ENCODE results near the gene HSPB7.
A peak's percentile ranks its signal among the peaks of the same experiment; 100 is the strongest.
"Not testable (repeated sequence)": the region's sequence is repeated elsewhere in the genome, so short reads cannot be mapped to it uniquely, and the experiment has no call there.

Gene HSPB7

GRCh38 chr1:16009678-16010077, 8.2 kb downstream of the HSPB7 start:
- DNase-seq (ENCODE audit: insufficient read length, low spot score) (no peak), FAIRE-seq (no peak)

- DNase-seq (ENCODE audit: insufficient read length, low spot score) (peak; percentile 57), FAIRE-seq (peak; percentile 86)
These were observed 8.8 kb downstream of the HSPB7 start for GRCh38 chr1:16009030-16009460.

DNA sequence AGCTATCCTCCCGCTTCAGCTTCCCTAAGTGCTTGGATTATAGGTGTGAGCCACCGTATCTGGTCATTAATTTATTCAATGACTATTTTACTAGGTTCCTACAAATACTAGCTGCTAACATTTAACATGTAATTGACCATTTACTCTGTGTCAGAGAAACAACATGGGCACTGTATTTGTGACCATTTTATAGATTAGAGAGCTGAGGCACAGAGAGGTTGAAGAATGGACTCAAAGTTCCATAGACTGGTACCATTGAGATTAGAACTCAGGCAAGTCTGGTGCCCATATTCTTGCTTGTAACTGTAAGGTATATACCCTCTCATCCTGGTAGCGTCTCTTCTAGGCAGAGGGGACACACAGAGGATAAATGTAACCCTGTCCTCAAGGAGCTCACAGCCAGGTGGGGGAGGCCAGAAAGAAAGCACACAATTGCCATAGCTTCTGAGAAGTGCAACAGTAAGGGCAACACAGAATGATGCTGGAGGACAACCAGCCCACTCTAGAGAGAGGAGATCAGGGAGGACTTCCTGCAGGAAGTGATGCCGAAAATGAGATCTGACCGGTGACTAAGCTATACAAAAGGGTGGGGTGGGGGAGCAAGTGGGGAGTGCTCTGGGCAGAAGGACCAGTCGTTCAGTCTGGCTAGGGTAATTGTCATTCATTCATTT, 10.0 kb downstream of the HSPB7 start:
- no peak for FAIRE-seq
- no peak for DNase-seq (ENCODE audit: insufficient read length, low spot score)

GRCh38 chr1:16006552-16007485, 11.0 kb downstream of the HSPB7 start:
- peak; percentile 69 for FAIRE-seq
- DNase-seq (ENCODE audit: insufficient read length, low spot score) = no peak

DNA sequence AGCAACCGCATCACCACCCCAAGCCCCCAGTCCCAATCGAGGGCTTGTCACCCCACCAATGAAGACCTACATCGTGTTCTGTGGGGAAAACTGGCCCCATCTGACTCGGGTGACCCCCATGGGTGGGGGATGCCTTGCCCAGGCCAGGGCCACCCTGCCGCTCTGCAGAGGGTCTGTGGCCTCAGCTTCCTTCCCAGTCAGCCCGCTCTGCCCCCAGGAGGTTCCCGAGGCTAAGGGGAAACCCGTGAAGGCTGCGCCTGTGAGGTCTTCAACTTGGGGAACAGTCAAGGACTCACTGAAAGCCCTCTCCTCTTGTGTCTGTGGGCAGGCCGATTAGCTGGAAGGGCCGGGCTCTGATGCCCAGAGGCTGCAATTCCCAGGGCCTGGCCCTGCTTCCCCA, 11.8 kb downstream of the HSPB7 start:
- FAIRE-seq (no peak), DNase-seq (ENCODE audit: insufficient read length, low spot score) (no peak)

GRCh38 chr1:16005597-16005996, 12.2 kb downstream of the HSPB7 start:
- FAIRE-seq (no peak), DNase-seq (ENCODE audit: insufficient read length, low spot score) (no peak)

GRCh38 chr1:16001274-16001673, 16.6 kb downstream of the HSPB7 start:
- FAIRE-seq; DNase-seq (ENCODE audit: insufficient read length, low spot score): not testable (repeated sequence)

DNA sequence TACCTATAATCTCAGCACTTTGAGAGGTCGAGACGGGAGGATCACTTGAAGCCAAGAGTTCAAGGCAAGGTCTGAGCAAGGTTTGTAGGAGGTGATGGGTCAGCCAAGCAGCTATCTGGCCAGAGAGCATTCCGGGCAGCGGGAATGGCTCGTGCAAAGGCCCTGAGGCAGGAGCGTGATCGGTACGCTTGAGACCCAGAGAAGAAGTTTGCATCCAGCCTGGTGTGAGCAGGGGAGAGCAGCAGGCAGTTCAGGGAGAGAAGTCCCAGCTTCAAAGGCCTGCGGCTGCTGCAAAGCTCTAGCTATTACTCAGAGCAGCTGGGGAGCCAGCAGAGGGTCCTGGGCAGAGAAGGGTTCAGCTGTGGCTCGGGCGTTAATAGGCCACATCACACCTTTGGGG, 18.9 kb downstream of the HSPB7 start:
- FAIRE-seq = no peak
- DNase-seq (ENCODE audit: insufficient read length, low spot score) = no peak

DNA sequence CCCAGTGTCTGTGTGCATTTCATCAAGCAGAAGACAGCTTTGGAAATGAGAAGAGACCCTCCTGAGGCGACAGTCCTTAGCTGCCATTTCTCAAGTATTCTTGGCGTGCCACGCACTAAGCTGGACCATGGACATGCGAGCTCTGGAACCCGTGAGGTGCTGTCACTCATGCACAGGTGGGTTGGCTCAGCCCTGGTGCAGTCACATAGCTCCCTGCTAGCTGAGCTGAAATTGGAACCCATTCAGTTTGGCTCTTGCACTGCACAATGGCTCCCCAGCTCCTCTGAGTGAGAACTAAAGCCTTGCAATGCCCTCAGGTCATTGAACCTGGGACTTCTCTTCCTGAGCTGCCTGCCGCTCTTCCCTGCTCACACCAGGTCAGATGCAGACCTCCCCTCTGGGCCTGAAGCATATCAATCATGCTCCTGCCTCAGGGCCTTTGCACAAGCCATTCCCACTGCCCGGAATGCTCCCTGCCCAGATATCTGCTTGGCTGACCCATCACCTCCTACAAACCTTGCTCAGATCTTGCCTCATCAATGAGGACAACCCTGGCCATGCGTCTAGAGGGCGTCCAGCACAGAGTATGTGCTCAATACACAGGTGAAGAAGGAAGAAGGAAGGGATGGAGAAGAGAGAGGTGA, 20.1 kb downstream of the HSPB7 start:
- no peak for FAIRE-seq

GRCh38 chr1:15997076-15997585, 20.7 kb downstream of the HSPB7 start:
- FAIRE-seq (no peak), DNase-seq (ENCODE audit: insufficient read length, low spot score) (no peak)

More for the DNA sequence above, 20.1 kb downstream of the HSPB7 start:
- no peak for DNase-seq (ENCODE audit: insufficient read length, low spot score)

DNA sequence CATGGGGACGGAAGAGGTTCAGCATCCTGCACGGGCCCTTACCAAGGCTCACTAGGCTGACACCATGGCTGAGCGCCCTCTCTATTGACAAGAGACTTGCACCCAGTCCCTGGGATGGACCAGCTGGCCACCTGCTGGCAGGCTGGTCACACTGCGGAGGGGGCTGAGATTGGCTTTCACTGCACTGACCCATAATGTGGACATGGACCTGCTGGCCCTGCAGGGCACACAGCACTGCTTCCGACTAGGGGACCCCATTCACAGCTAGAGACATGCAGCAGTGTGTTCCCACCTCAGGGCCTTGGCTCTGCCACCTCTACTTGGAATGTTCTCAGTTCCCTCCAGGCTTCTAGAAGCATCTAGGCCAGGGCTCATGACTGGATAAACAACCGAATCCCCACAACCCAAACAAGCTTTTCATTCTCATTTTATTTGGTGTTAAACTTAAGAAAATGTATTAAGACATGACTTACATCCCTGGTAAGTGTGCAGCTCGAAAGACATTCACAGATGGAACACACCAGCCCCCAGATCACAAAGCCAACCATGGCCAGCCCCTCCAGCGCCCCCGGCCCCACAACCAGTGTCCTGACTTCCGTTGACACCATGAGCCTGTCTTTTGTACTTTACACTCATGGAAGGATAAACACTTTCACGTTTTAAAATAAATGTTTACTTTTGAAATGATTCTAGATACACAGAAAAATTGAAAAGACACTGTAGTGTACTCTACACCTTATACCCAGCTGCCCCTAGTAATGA, 23.1 kb downstream of the HSPB7 start:
- FAIRE-seq (peak; percentile 83), DNase-seq (ENCODE audit: insufficient read length, low spot score) (no peak)

- no peak for FAIRE-seq
- no peak for DNase-seq (ENCODE audit: insufficient read length, low spot score)
These were observed 23.8 kb downstream of the HSPB7 start for GRCh38 chr1:15994081-15994480.

DNA sequence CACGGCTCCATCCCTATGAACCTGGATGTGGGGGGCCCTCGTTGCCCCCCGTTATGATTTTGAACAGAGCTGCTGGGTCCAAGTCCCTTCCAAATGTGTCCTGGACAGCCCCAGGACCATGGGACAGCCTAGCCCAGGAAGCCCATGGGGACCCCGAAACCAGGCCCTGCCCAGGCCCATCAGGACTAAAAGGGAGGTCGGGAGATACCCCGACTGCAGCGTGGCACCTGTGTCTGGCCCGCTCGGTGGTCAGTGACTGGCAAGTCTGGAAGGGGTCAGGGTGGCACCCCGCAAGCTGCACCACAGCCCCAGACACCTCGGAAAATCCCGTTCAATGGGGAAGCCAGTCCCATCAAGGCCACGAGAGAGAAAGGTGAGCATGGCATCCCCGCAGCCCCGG, 24.2 kb downstream of the HSPB7 start:
- FAIRE-seq = no peak

DNA sequence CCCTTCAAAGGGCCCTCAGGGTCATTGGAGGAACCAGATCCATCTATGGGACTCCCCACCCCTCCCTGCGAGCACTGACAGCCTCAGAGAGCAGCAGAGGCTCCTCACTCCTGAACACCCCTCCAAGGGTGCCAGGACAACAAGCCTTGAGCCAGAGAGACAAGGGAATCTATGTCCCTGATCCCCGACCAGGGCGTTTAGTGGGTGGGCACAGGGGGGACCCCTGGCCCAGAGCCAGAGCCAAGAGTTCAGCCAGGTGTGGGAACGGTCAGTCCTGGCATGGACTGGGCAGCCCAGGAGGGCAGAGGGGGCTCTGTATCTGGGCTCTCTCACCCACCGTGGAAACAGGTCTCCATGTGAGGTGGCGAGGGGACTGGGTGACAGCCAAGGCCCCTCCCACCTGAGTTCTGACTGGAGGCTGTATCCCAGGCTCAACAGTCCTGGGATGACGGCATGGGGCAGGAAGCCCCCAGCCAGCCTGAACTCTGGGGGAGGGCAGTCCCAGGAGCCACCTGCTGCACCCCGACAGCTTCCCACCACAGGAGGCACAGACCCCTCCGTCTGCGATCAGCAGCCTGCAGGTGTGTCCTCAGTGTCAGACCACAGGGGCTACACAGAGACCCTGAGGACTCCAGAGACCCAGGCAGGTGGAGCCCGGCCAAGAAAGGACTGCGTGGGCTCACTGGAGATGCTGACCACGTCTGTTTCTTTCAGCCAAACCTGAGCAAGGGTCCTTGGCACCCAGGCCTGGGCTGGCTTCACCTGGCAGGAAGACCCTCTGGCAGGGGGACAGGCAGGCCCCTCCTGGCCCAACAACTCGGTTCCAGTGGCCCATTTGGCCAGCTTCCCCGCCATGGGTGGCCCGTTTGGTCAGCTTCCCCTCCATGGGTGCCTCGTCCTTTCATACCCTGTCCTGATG, 25.0 kb downstream of the HSPB7 start:
- DNase-seq (ENCODE audit: insufficient read length, low spot score) = no peak
- no peak for FAIRE-seq

More for the DNA sequence above, 24.2 kb downstream of the HSPB7 start:
- no peak for DNase-seq (ENCODE audit: insufficient read length, low spot score)

GRCh38 chr1:15992187-15992553, 25.7 kb downstream of the HSPB7 start:
- no peak for DNase-seq (ENCODE audit: insufficient read length, low spot score)
- FAIRE-seq = no peak

GRCh38 chr1:15991427-15992186, 26.2 kb downstream of the HSPB7 start:
- DNase-seq (ENCODE audit: insufficient read length, low spot score) (no peak), FAIRE-seq (no peak)

GRCh38 chr1:15989776-15990175, 28.1 kb downstream of the HSPB7 start:
- FAIRE-seq = no peak

GRCh38 chr1:15988856-15989736, 28.7 kb downstream of the HSPB7 start:
- FAIRE-seq (no peak), DNase-seq (ENCODE audit: insufficient read length, low spot score) (no peak)

More at GRCh38 chr1:15989776-15990175, 28.1 kb downstream of the HSPB7 start:
- no peak for DNase-seq (ENCODE audit: insufficient read length, low spot score)

Measured in GM19239 (cell line).